H1 (cell line): Measurements from ENCODE around the gene SERPINB1. TPM values are rescaled to one million over a fixed set of nuclear protein-coding genes. Genes with fewer than 3 reads are reported as not detected.

ENCODE experiments used
- CTCF ChIA-PET: fragments of 300-600 bp; sonication (Branson Sonifier 250); formaldehyde crosslinking; loops from one replicate; lab custom pipeline; 2021; ENCODE audit not compliant: partially characterized antibody; lab: Charles Lee
- POLR2A ChIA-PET: fragments of 300-600 bp; sonication (Branson Sonifier 250); formaldehyde crosslinking; loops from one replicate; lab custom pipeline; 2021; ENCODE audit warnings: inconsistent platforms; ENCODE audit not compliant: partially characterized antibody; lab: Charles Lee
- DNase-seq, 2 experiments: peaks; one replicate each; pipeline versions ENCODE4 v3.0.0 to v3.0.0-alpha.2; 2010 to 2022; ENCODE audit warnings: low spot score in 2 of 2, low read depth in 1 of 2, mixed read lengths in 1 of 2
- FAIRE-seq: peaks from 2 replicates; lab custom pipeline; 2011; peaks lifted over from hg19 to GRCh38; lab: Jason Lieb, UNC
- H2AFZ ChIP-seq: 2 replicates; pipeline ENCODE4 v1.8.1; 2012; ENCODE audit warnings: low read length, inconsistent platforms
- H2AK5ac ChIP-seq: 2 replicates; pipeline ENCODE4 v1.6.1; 2013; ENCODE audit warnings: low read depth, low read length
- H2BK120ac ChIP-seq: replicated peaks from 2 replicates; pipeline ENCODE3; 2013; ENCODE audit warnings: low read depth, low read length, inconsistent platforms
- H2BK12ac ChIP-seq: 2 replicates; pipeline ENCODE4 v1.6.1; 2013; ENCODE audit warnings: low read depth, low read length
- H2BK15ac ChIP-seq: 2 replicates; pipeline ENCODE4 v1.6.1; 2013; ENCODE audit warnings: low read length
- H2BK20ac ChIP-seq: 2 replicates; pipeline ENCODE4 v1.6.1; 2013; ENCODE audit warnings: low read length
- H2BK5ac ChIP-seq: 2 replicates; pipeline ENCODE4 v1.6.1; 2013; ENCODE audit warnings: low read depth, low read length
- H3K14ac ChIP-seq: 2 replicates; pipeline ENCODE4 v1.6.1; 2013; ENCODE audit warnings: inconsistent platforms; ENCODE audit not compliant: insufficient read length
- H3K18ac ChIP-seq: 2 replicates; pipeline ENCODE4 v1.6.1; 2013; ENCODE audit warnings: low read length; ENCODE audit errors: extremely low read depth
- H3K23ac ChIP-seq: 2 replicates; pipeline ENCODE4 v1.6.1; 2013; ENCODE audit warnings: inconsistent platforms; ENCODE audit not compliant: insufficient read length
- H3K23me2 ChIP-seq: 2 replicates; pipeline ENCODE4 v1.6.1; 2013; ENCODE audit warnings: low read depth, low read length
- H3K27ac ChIP-seq: 2 replicates; pipeline ENCODE4 v1.6.1; 2011; ENCODE audit warnings: low read depth, low read length, inconsistent platforms
- H3K27me3 ChIP-seq, 4 experiments: replicated peaks in 1 of 4; 1 replicate in 1 of 4; 2 replicates in 3 of 4; pipeline versions ENCODE4 v1.6.1 to v1.8.1; 2011 to 2013; ENCODE audit warnings: low read length in 3 of 4, mild to moderate bottlenecking in 3 of 4, inconsistent platforms in 2 of 4, mixed read lengths in 2 of 4, moderate library complexity in 1 of 4; ENCODE audit not compliant: control insufficient read depth in 3 of 4, insufficient read depth in 3 of 4; ENCODE audit errors: extremely low read depth in 1 of 4
- H3K36me3 ChIP-seq, 4 experiments: 2 replicates each; pipeline versions ENCODE4 v1.6.1 to v1.8.1; 2011 to 2013; ENCODE audit warnings: mild to moderate bottlenecking in 4 of 4, low read length in 3 of 4, moderate library complexity in 2 of 4, control low read depth in 1 of 4, inconsistent platforms in 1 of 4; ENCODE audit not compliant: insufficient read depth in 4 of 4, control insufficient read depth in 2 of 4
- H3K4ac ChIP-seq: replicated peaks from 2 replicates; pipeline ENCODE3; 2013; ENCODE audit warnings: low read length, low read depth, mixed read lengths, inconsistent platforms; ENCODE audit not compliant: insufficient read length
- H3K4me1 ChIP-seq, 4 experiments: replicated peaks in 1 of 4; 1 replicate in 1 of 4; 2 replicates in 3 of 4; pipeline versions ENCODE4 v1.6.1 to v1.8.1; 2011 to 2013; ENCODE audit warnings: low read length in 3 of 4, inconsistent platforms in 2 of 4, mixed read lengths in 1 of 4; ENCODE audit not compliant: insufficient read depth in 4 of 4, control insufficient read depth in 3 of 4
- H3K4me2 ChIP-seq, 2 experiments: 2 replicates each; pipeline versions ENCODE4 v1.6.1 to v1.8.1; 2011 to 2013; ENCODE audit warnings: low read depth in 2 of 2, low read length in 2 of 2, control low read depth in 1 of 2, inconsistent platforms in 1 of 2, mild to moderate bottlenecking in 1 of 2; ENCODE audit not compliant: insufficient read depth in 1 of 2
- H3K4me3 ChIP-seq, 4 experiments: fragments of 200-600, 300-600 bp in 1 of 4; sonication (generic), shearing (Covaris generic), sonication (Bioruptor Twin) in 1 of 4; 2 replicates each; pipeline versions ENCODE4 v1.5.1 to v1.8.1; 2011 to 2016; ENCODE audit warnings: low read length in 4 of 4, low read depth in 3 of 4, control low read depth in 2 of 4, inconsistent platforms in 2 of 4, mild to moderate bottlenecking in 2 of 4, mixed read lengths in 1 of 4, moderate library complexity in 1 of 4; ENCODE audit not compliant: insufficient read depth in 2 of 4; ENCODE audit errors: extremely low read depth in 1 of 4
- H3K56ac ChIP-seq: replicated peaks from 2 replicates; pipeline ENCODE3; 2013; ENCODE audit warnings: low read depth, mild to moderate bottlenecking, mixed read lengths, low read length, inconsistent platforms; ENCODE audit not compliant: insufficient read length
- H3K79me1 ChIP-seq: 2 replicates; pipeline ENCODE4 v1.6.1; 2013; ENCODE audit warnings: low read depth, low read length, control low read depth
- H3K79me2 ChIP-seq, 2 experiments: 2 replicates each; pipeline versions ENCODE4 v1.6.1 to v1.8.1; 2012 to 2013; ENCODE audit warnings: low read length in 2 of 2, mild to moderate bottlenecking in 2 of 2, inconsistent platforms in 1 of 2; ENCODE audit not compliant: insufficient read depth in 2 of 2, control insufficient read depth in 1 of 2
- H3K9ac ChIP-seq, 4 experiments: replicated peaks in 1 of 4; 1 replicate in 1 of 4; 2 replicates in 3 of 4; pipeline versions ENCODE4 v1.6.1 to v1.8.1; 2011 to 2013; ENCODE audit warnings: low read depth in 3 of 4, low read length in 3 of 4, control low read depth in 2 of 4, mild to moderate bottlenecking in 2 of 4, moderate library complexity in 2 of 4, inconsistent platforms in 1 of 4; ENCODE audit errors: extremely low read depth in 1 of 4
- H3K9me3 ChIP-seq, 2 experiments: 2 replicates each; pipeline versions ENCODE4 v1.6.1 to v1.8.1; 2012 to 2013; ENCODE audit warnings: mild to moderate bottlenecking in 2 of 2, moderate library complexity in 2 of 2, control low read depth in 1 of 2, inconsistent platforms in 1 of 2, low read depth in 1 of 2, low read length in 1 of 2, mixed read lengths in 1 of 2; ENCODE audit not compliant: insufficient read depth in 2 of 2
- H4K20me1 ChIP-seq, 2 experiments: replicated peaks in 1 of 2; 2 replicates each; pipeline versions ENCODE3 to v1.8.1; 2011 to 2013; ENCODE audit warnings: inconsistent platforms in 2 of 2, low read length in 2 of 2, mild to moderate bottlenecking in 1 of 2; ENCODE audit not compliant: insufficient read depth in 2 of 2, control insufficient read depth in 1 of 2
- H4K5ac ChIP-seq: 2 replicates; pipeline ENCODE4 v1.6.1; 2013; ENCODE audit warnings: low read length, low read depth, mixed read lengths, inconsistent platforms; ENCODE audit not compliant: insufficient read length
- H4K8ac ChIP-seq: 2 replicates; pipeline ENCODE4 v1.8.0; 2013; ENCODE audit warnings: mild to moderate bottlenecking, moderate library complexity, low read length, inconsistent platforms; ENCODE audit not compliant: insufficient read depth; ENCODE audit errors: extremely low read depth
- H4K91ac ChIP-seq: replicated peaks from 2 replicates; pipeline ENCODE3; 2013; ENCODE audit warnings: low read length, mixed read lengths, inconsistent platforms; ENCODE audit not compliant: insufficient read length
- ATF3 ChIP-seq: IDR thresholded peaks from 2 replicates; pipeline ENCODE4 v1.6.1; 2011; ENCODE audit warnings: low read depth, mild to moderate bottlenecking, low read length; ENCODE audit not compliant: insufficient read depth
- BRCA1 ChIP-seq: IDR thresholded peaks from 2 replicates; pipeline ENCODE4 v1.6.1; 2012; ENCODE audit warnings: low read depth, low read length, improper control_type of control experiment
- CEBPB ChIP-seq: IDR thresholded peaks from 2 replicates; pipeline ENCODE4 v1.6.1; 2012; ENCODE audit warnings: low read depth, low read length
- CHD2 ChIP-seq: IDR thresholded peaks from 2 replicates; pipeline ENCODE4 v1.6.1; 2012; ENCODE audit warnings: low read length, improper control_type of control experiment
- EZH2 ChIP-seq: fragments of 200-600 bp; sonication (generic); IDR thresholded peaks from 2 replicates; pipeline ENCODE4 v1.7.1; 2012; ENCODE audit warnings: low read depth, mild to moderate bottlenecking, moderate library complexity, low read length, inconsistent platforms; ENCODE audit not compliant: severe bottlenecking
- GABPA ChIP-seq: IDR thresholded peaks from 2 replicates; pipeline ENCODE4 v1.6.1; 2011; ENCODE audit warnings: mild to moderate bottlenecking, low read length, moderate library complexity, borderline replicate concordance; ENCODE audit not compliant: insufficient read depth
- HDAC2 ChIP-seq, 2 experiments: fragments of 300-600 bp in 1 of 2; sonication (generic) in 1 of 2; IDR thresholded peaks; 2 replicates each; pipeline ENCODE4 v1.6.1; 2011 to 2012; ENCODE audit warnings: low read depth in 2 of 2, low read length in 2 of 2, mild to moderate bottlenecking in 2 of 2, moderate library complexity in 2 of 2, borderline replicate concordance in 1 of 2, inconsistent platforms in 1 of 2
- JUND ChIP-seq: IDR thresholded peaks from 2 replicates; pipeline ENCODE4 v1.6.1; 2011; ENCODE audit warnings: mild to moderate bottlenecking, improper control_type of control experiment, low read length
- KDM4A ChIP-seq: IDR thresholded peaks from one replicate; pipeline ENCODE4 v1.7.1; 2012; ENCODE audit warnings: low read depth, mild to moderate bottlenecking, moderate library complexity, low read length, inconsistent platforms; ENCODE audit not compliant: severe bottlenecking
- PHF8 ChIP-seq: fragments of 200-600 bp; sonication (generic); conservative IDR thresholded peaks from 2 replicates; pipeline ENCODE4 v1.7.1; 2012; ENCODE audit warnings: low read depth, mild to moderate bottlenecking, inconsistent platforms, low read length, moderate library complexity
- RFX5 ChIP-seq: IDR thresholded peaks from 2 replicates; pipeline ENCODE4 v1.6.1; 2011; ENCODE audit warnings: low read depth, low read length, improper control_type of control experiment, borderline replicate concordance
- TAF7 ChIP-seq: optimal IDR thresholded peaks from 2 replicates; pipeline ENCODE3; 2011; ENCODE audit warnings: low read depth, mild to moderate bottlenecking, inconsistent platforms, low read length, moderate library complexity, borderline replicate concordance
- WGBS, 2 experiments: shearing (Covaris generic) in 1 of 2; methylation state at CpG; one replicate each; pipeline versions ENCODE4 v1.1.6 to v1.1.7; 2013 to 2015; ENCODE audit warnings: low lambda C conversion rate in 2 of 2, mixed read lengths in 2 of 2, inconsistent platforms in 1 of 2, low coverage in 1 of 2, missing lambda C conversion rate in 1 of 2; ENCODE audit not compliant: insufficient replicate concordance in 2 of 2, insufficient coverage in 1 of 2, insufficient read length in 1 of 2; ENCODE audit errors: extremely low coverage in 1 of 2, missing lambda C conversion rate in 1 of 2; 5-methylcytosine and 5-hydroxymethylcytosine counted together
- polyA plus RNA-seq, 7 experiments: library from polyadenylated mRNA; depleted of rRNA in 3 of 7; stranded (reverse) in 5 of 7; unstranded in 2 of 7; fragments of >200 nt in 5 of 7; fragments of 200-250 nt in 2 of 7; gene quantifications; 1 replicate in 5 of 7; 2 replicates in 1 of 7; 4 replicates in 1 of 7; pipeline versions ENCODE4 v1.2.1 to v1.2.3, GENCODE V29; 2011 to 2013; ENCODE audit warnings: missing spikeins in 2 of 7, mixed read lengths in 2 of 7
- total RNA-seq: library from RNA; stranded (reverse); fragmentation: NEBNext Ultra II Directional; extraction: Animal tissue kit (Norgen Biotek cat#: 25700); gene quantifications from 2 replicates; pipeline ENCODE4 v1.2.1, GENCODE V29; 2021

The SERPINB1 gene
- total and polyA plus RNA-seq, 2 of the 8 experiments (the other 6 are each of a cell fraction or from before 2014, with no cell fraction given), result 8.1 to 17.3 TPM

GRCh38 chr6:2797564-2798031, 44.1 kb downstream of the SERPINB1 start:
- H3K36me3 ChIP-seq, result no peaks in the 10 kb centered on the region
- no peak overlapping the region for H2AFZ ChIP-seq
- no peak overlapping the region for H2BK120ac ChIP-seq
- H3K56ac ChIP-seq, result no peak overlapping the region
- H4K8ac ChIP-seq, result no peak overlapping the region
- POLR2A ChIA-PET, result interaction anchor here (0.5 to 2.4 kb wide), 5 partner anchors 30 to 1142 kb away, joined by 3 to 6 read pairs (median 3); partner anchors contain the start of gene WRNIP1
- H3K4me2 ChIP-seq, result no peak overlapping the region
- H3K79me1 ChIP-seq, result 0 out of 2 replicates have a peak, but pooled peaks cover 2% of the 10 kb centered on the region
- H3K9me3 ChIP-seq, result no peaks in the 10 kb centered on the region
- no peak overlapping the region for H3K9ac ChIP-seq
- H3K18ac ChIP-seq, result no peak overlapping the region
- peaks cover 0 to 5% (median 2%) of the 10 kb centered on the region in 4 experiments; a peak in 2 of 7 replicates for H3K4me1 ChIP-seq
- H3K14ac ChIP-seq, result no peak overlapping the region
- H4K20me1 ChIP-seq, result no peaks in the 10 kb centered on the region
- no peak overlapping the region for H2BK12ac ChIP-seq
- DNase-seq, result no peak
- WGBS, 2 experiments, result 92% methylated on average over 3 of the region's 3 CpGs; no CpG with 5 or more reads in 1 of the 2 experiments
- no peak for FAIRE-seq
- H3K27ac ChIP-seq, result no peak overlapping the region
- no peaks in the 10 kb centered on the region for H3K23me2 ChIP-seq
- CTCF ChIA-PET, result interaction anchor here (0.7 to 2.6 kb wide), 11 partner anchors 13 to 192 kb away, joined by 3 to 11 read pairs (median 3); no protein-coding TSS in a partner anchor
- H4K5ac ChIP-seq, result no peak overlapping the region
- no peaks in the 10 kb centered on the region for H3K27me3 ChIP-seq
- no peak overlapping the region for H4K91ac ChIP-seq
- no peak overlapping the region for H3K23ac ChIP-seq
- H3K79me2 ChIP-seq, result no peaks in the 10 kb centered on the region; a peak in 1 of 4 replicates
- H3K4me3 ChIP-seq, result no peak overlapping the region
- H2BK20ac ChIP-seq, result no peak overlapping the region
- 0 out of 2 replicates have a peak overlapping the region, but pooled peaks have one; percentile 12 for H2BK15ac ChIP-seq
- no peak overlapping the region for H2BK5ac ChIP-seq
- H2AK5ac ChIP-seq, result no peak overlapping the region
- H3K4ac ChIP-seq, result no peak overlapping the region
- TF ChIP-seq CHD2 (no peak), TAF7 (no peak), RFX5 (no peak), CEBPB (no peak), EZH2 (no peak), HDAC2 (IDR thresholded peaks at IDR 0.05; ENCODE audit: borderline replicate concordance in 1 of 2, low read depth in 2 of 2, low read length in 2 of 2) (no peak), BRCA1 (no peak), ATF3 (no peak), JUND (no peak), GABPA (no peak), PHF8 (no peak), KDM4A (no peak)
